PC-9 (cell line): ENCODE measurements around the gene LIX1. TPM values are rescaled to one million over a fixed set of nuclear protein-coding genes. Genes with fewer than 3 reads are reported as not detected.

ENCODE experiments used
- BruUV-seq: library from RNA; stranded (reverse); fragments of 400-500 nt; replicated peaks from 2 replicates; lab custom pipeline; 2021; lab: Mats Ljungman, UMichigan
- CTCF ChIA-PET: fragments of 300-600 bp; sonication (Branson Sonifier 250); formaldehyde crosslinking; loops from one replicate; lab custom pipeline; 2022; ENCODE audit warnings: antibody characterized with exemption; lab: Charles Lee
- POLR2A ChIA-PET: fragments of 300-600 bp; sonication (Branson Sonifier 250); formaldehyde crosslinking; loops from one replicate; lab custom pipeline; 2022; ENCODE audit warnings: antibody characterized with exemption; ENCODE audit not compliant: unreplicated experiment; lab: Charles Lee
- DNase-seq, 2 experiments: peaks; one replicate each; pipeline versions ENCODE4 v3.0.0 to v3.0.0-alpha.2; 2015 to 2022; ENCODE audit warnings: mixed read lengths in 1 of 2
- H2AFZ ChIP-seq: fragments of 200-600 bp; sonication (generic); 2 replicates; pipeline ENCODE4 v1.8.1; 2017; ENCODE audit warnings: antibody characterized with exemption
- H3F3A ChIP-seq: fragments of 200-600 bp; sonication (generic); 2 replicates; pipeline ENCODE4 v1.8.1; 2017; ENCODE audit warnings: antibody characterized with exemption, mild to moderate bottlenecking, low read depth; ENCODE audit not compliant: insufficient read depth
- H3K27ac ChIP-seq: fragments of 200-600 bp; sonication (generic); 2 replicates; pipeline ENCODE4 v1.6.1; 2016; ENCODE audit warnings: mixed run types
- H3K27me3 ChIP-seq: fragments of 200-600 bp; sonication (generic); 2 replicates; pipeline ENCODE4 v1.6.1; 2016; ENCODE audit warnings: low read depth, mixed run types; ENCODE audit not compliant: insufficient read depth
- H3K36me3 ChIP-seq: fragments of 200-600 bp; sonication (generic); 2 replicates; pipeline ENCODE4 v1.6.1; 2016; ENCODE audit warnings: low read depth, mixed run types
- H3K4me1 ChIP-seq: fragments of 200-600 bp; sonication (generic); replicated peaks from 2 replicates; pipeline ENCODE4 v1.6.1; 2016; ENCODE audit warnings: mixed run types; ENCODE audit not compliant: insufficient read depth
- H3K4me2 ChIP-seq: fragments of 200-600 bp; sonication (generic); 2 replicates; pipeline ENCODE4 v1.6.1; 2017; ENCODE audit warnings: mixed run types
- H3K4me3 ChIP-seq: fragments of 200-600 bp; sonication (generic); 2 replicates; pipeline ENCODE4 v1.6.1; 2016; ENCODE audit warnings: mixed run types
- H3K79me2 ChIP-seq: fragments of 200-600 bp; sonication (generic); 2 replicates; pipeline ENCODE4 v1.6.1; 2017; ENCODE audit warnings: low read depth, mixed run types
- H3K9me2 ChIP-seq: fragments of 200-600 bp; sonication (generic); 2 replicates; pipeline ENCODE4 v1.8.1; 2017; ENCODE audit warnings: mild to moderate bottlenecking; ENCODE audit not compliant: insufficient read depth
- H3K9me3 ChIP-seq: fragments of 200-600 bp; sonication (generic); 2 replicates; pipeline ENCODE4 v1.8.1; 2016; ENCODE audit warnings: low read depth; ENCODE audit not compliant: insufficient read depth
- H4K20me1 ChIP-seq: fragments of 200-600 bp; sonication (generic); 2 replicates; pipeline ENCODE4 v1.8.1; 2017; ENCODE audit not compliant: insufficient read depth
- CTCF ChIP-seq: fragments of 200-600 bp; sonication (generic); conservative IDR thresholded peaks from 2 replicates; pipeline ENCODE4 v1.6.1; 2017; ENCODE audit warnings: mixed run types, antibody characterized with exemption, mild to moderate bottlenecking, moderate library complexity
- EZH2 ChIP-seq: fragments of 200-600 bp; sonication (generic); IDR thresholded peaks from 2 replicates; pipeline ENCODE4 v1.8.0; 2017; ENCODE audit warnings: antibody characterized with exemption, low read depth
- intact Hi-C: fragments of 100-400 bp; cut with micrococcal nuclease; formaldehyde crosslinking; loops from one replicate; pipeline ENCODE4 v1.10.0; 2022; ENCODE audit not compliant: unreplicated experiment
- total RNA-seq: library from RNA; stranded (reverse); gene quantifications from 2 replicates; pipeline ENCODE4 v1.2.3, GENCODE V29; 2021

Gene LIX1
- total RNA-seq, 1 experiment from 2014 or later: not detected

DNA sequence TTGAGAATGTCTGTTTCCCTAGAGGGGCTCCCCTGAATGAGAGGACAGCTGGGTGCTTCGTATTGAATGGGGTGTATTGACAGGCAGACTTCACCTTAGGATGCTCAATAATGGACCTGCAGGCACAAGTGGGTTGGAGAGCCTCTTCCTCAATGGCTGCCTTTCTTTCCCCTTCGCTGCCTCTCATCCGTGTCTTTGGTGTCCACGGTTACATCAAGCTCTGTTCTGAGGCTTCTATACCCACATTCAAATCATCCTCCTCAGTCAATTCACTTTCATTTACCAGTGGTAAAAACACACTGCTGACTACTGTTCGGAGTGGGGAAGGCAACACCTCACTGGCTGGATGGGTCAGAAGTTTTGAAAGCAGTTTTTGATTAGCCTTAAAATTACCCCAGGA lies 20.6 kb downstream of the LIX1 start:
- no peak overlapping the region for H3K4me3 ChIP-seq
- no peaks in the 10 kb centered on the region for H3K79me2 ChIP-seq
- TF ChIP-seq CTCF (no peak), EZH2 (no peak)
- no TSS peak for BruUV-seq
- peaks cover 15% of the 10 kb centered on the region for H3K4me1 ChIP-seq
- no peak overlapping the region for H3K27ac ChIP-seq
- H3K9me3 ChIP-seq: no peaks in the 10 kb centered on the region
- H3K4me2 ChIP-seq: no peak overlapping the region
- intact Hi-C loops: no loop called here
- H3F3A ChIP-seq: no peaks in the 10 kb centered on the region
- no peaks in the 10 kb centered on the region for H4K20me1 ChIP-seq
- no peaks in the 10 kb centered on the region for H3K27me3 ChIP-seq
- no peak for DNase-seq
- POLR2A ChIA-PET: no interaction called here
- H2AFZ ChIP-seq: no peak overlapping the region
- H3K9me2 ChIP-seq: no peaks in the 10 kb centered on the region
- H3K36me3 ChIP-seq: no peaks in the 10 kb centered on the region
- CTCF ChIA-PET: no interaction called here

DNA sequence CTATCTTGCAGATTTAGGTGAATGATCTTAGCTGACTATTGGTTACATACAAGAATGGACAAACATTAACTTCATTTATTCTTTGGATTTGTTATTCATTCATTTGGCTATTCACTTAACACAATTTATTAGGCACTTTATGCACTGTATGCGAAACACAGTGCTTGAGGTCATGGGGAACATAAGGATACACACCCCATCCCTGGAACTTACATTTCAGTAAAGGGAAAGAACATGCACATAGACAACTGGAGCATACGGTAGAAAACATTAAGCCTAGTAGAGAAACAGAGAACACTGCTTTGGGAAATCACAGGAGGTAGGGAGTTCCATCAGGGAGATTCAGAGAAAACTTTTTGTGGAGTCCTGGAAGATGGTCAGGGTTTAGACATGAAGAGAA lies 22.2 kb downstream of the LIX1 start:
- Histone ChIP-seq H3F3A (no peaks in the 10 kb centered on the region), H3K79me2 (no peaks in the 10 kb centered on the region), H3K27me3 (no peaks in the 10 kb centered on the region), H3K9me3 (no peaks in the 10 kb centered on the region), H3K9me2 (no peaks in the 10 kb centered on the region), H2AFZ (no peak overlapping the region), H4K20me1 (no peaks in the 10 kb centered on the region), H3K27ac (no peak overlapping the region), H3K4me3 (no peak overlapping the region), H3K4me2 (no peak overlapping the region), H3K36me3 (no peaks in the 10 kb centered on the region), H3K4me1 (peaks cover 15% of the 10 kb centered on the region)
- no peak for TF ChIP-seq EZH2
- TF ChIP-seq CTCF: no peak
- POLR2A ChIA-PET: no interaction called here
- intact Hi-C loops: no loop called here
- CTCF ChIA-PET: no interaction called here
- no peak for DNase-seq
- BruUV-seq: no TSS peak

GRCh38 chr5:97119007-97119390 lies 23.4 kb downstream of the LIX1 start:
- no peaks in the 10 kb centered on the region for H3K27me3 ChIP-seq
- no peaks in the 10 kb centered on the region for H3K9me2 ChIP-seq
- H2AFZ ChIP-seq: no peak overlapping the region
- no peak for TF ChIP-seq CTCF
- TF ChIP-seq EZH2: no peak
- no peaks in the 10 kb centered on the region for H3K79me2 ChIP-seq
- H3K4me2 ChIP-seq: no peak overlapping the region
- H3K36me3 ChIP-seq: no peaks in the 10 kb centered on the region
- ChIA-PET POLR2A (no interaction called here), CTCF (no interaction called here)
- no peak overlapping the region for H3K27ac ChIP-seq
- no TSS peak for BruUV-seq
- DNase-seq: no peak
- peaks cover 5% of the 10 kb centered on the region for H3K4me1 ChIP-seq
- H4K20me1 ChIP-seq: no peaks in the 10 kb centered on the region
- no peaks in the 10 kb centered on the region for H3K9me3 ChIP-seq
- H3K4me3 ChIP-seq: no peak overlapping the region
- intact Hi-C loops: no loop called here
- H3F3A ChIP-seq: no peaks in the 10 kb centered on the region
